Bronchial epithelial cell (primary cell): ENCODE measurements around the gene ZFYVE27. TPM values are rescaled to one million over a fixed set of nuclear protein-coding genes. Genes with fewer than 3 reads are reported as not detected.

Experiments
- DNase-seq: peaks from one replicate; pipeline ENCODE4 v3.0.0-alpha.2; 2010; ENCODE audit warnings: low read depth
- FAIRE-seq: peaks from 2 replicates; lab custom pipeline; 2011; peaks lifted over from hg19 to GRCh38; lab: Jason Lieb, UNC
- H3K27me3 ChIP-seq: 2 replicates; pipeline ENCODE4 v1.5.1; 2011; ENCODE audit warnings: low read length; ENCODE audit not compliant: control insufficient read depth, insufficient read depth
- H3K36me3 ChIP-seq: 2 replicates; pipeline ENCODE4 v1.5.1; 2011; ENCODE audit warnings: low read length; ENCODE audit not compliant: control insufficient read depth, insufficient read depth
- H3K4me3 ChIP-seq: 2 replicates; pipeline ENCODE4 v1.5.1; 2011; ENCODE audit warnings: mild to moderate bottlenecking, low read depth, low read length, control low read depth
- total RNA-seq: library from RNA; depleted of rRNA; stranded (reverse); fragments of >200 nt; gene quantifications from 2 replicates; pipeline ENCODE4 v1.2.1, GENCODE V29; 2014
- TF ChIP-seq, protein P1 (sequence below): IDR thresholded peaks from 2 replicates; pipeline ENCODE4 v1.5.1; 2011; ENCODE audit warnings: mild to moderate bottlenecking, moderate library complexity, low read length, control low read depth, inconsistent platforms; ENCODE audit not compliant: insufficient read depth, severe bottlenecking

Gene ZFYVE27
- total RNA-seq, 1 donor from 2014 or later, result 15.3 TPM

DNA sequence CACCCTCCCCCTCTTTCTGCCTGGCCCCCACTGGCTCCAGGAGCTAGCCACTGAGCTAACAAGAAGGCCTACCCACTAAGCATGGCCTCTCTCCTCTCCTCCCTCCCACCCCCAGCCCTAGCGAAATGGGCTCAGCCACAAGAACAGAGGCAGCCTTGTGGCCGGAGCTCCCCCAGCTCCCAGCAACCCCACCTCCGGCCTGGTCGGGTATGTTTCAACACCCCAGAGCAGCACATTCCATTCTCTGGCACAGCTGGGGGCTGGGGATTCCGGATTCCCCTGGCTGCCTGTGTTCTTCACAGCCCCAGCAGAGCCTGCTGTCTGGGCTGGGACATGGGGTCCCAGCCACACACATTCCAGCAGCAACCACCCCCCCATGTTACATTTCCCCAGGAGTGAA is 25.9 kb downstream of the ZFYVE27 start:
- no peak overlapping the region for H3K4me3 ChIP-seq
- TF ChIP-seq, protein P1, sequence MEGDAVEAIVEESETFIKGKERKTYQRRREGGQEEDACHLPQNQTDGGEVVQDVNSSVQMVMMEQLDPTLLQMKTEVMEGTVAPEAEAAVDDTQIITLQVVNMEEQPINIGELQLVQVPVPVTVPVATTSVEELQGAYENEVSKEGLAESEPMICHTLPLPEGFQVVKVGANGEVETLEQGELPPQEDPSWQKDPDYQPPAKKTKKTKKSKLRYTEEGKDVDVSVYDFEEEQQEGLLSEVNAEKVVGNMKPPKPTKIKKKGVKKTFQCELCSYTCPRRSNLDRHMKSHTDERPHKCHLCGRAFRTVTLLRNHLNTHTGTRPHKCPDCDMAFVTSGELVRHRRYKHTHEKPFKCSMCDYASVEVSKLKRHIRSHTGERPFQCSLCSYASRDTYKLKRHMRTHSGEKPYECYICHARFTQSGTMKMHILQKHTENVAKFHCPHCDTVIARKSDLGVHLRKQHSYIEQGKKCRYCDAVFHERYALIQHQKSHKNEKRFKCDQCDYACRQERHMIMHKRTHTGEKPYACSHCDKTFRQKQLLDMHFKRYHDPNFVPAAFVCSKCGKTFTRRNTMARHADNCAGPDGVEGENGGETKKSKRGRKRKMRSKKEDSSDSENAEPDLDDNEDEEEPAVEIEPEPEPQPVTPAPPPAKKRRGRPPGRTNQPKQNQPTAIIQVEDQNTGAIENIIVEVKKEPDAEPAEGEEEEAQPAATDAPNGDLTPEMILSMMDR, result no peak
- H3K27me3 ChIP-seq, result no peaks in the 10 kb centered on the region
- FAIRE-seq (no peak), DNase-seq (no peak)
- peaks cover 11% of the 10 kb centered on the region for H3K36me3 ChIP-seq

DNA sequence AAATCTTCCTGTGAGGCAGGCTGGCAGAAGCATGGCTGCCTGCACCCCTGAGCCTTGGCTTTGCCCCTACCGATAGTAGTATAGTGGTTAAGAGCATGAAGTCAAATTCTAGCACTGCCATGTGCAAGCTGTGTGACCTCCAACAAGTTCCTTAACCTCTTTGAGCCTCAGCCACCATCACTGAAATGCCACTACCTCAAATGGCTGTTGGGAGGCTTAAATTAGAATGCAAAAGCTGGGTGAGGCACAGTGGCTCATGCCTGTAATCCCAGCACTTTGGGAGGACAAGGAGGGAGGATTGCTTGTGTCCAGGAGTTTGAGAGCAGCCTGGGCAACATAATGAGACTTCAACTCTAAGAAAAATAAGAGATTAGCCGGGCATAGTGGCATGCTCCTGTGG is 26.5 kb downstream of the ZFYVE27 start:
- peaks cover 11% of the 10 kb centered on the region for H3K36me3 ChIP-seq
- no peak for FAIRE-seq

DNA sequence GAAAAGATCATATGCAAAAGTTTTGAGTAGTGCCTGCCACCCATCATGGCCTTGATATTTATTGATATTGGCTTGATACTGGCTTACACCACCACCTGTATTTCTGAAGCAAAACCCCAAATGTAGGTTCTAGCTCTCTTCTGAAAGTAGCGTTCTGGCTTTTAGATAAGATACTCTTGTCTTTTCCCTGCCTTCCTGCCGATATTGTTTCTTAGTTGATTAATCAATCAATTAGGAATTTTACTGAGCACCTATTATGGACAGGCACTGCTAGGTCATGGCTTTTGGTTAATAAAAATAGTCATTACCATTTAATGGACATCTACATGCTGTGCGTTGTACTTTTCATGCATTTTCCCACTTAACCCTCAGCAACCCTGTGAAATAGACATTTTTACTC is 27.0 kb downstream of the ZFYVE27 start:
- H3K36me3 ChIP-seq, result peaks cover 11% of the 10 kb centered on the region
- TF ChIP-seq, protein P1, result no peak
- H3K27me3 ChIP-seq, result no peaks in the 10 kb centered on the region
- no peak overlapping the region for H3K4me3 ChIP-seq
- FAIRE-seq (peak; percentile 43), DNase-seq (no peak)

More for the DNA sequence above, 26.5 kb downstream of the ZFYVE27 start:
- Histone ChIP-seq H3K27me3 (no peaks in the 10 kb centered on the region), H3K4me3 (no peak overlapping the region)
- TF ChIP-seq, protein P1, result no peak
- DNase-seq, result no peak

DNA sequence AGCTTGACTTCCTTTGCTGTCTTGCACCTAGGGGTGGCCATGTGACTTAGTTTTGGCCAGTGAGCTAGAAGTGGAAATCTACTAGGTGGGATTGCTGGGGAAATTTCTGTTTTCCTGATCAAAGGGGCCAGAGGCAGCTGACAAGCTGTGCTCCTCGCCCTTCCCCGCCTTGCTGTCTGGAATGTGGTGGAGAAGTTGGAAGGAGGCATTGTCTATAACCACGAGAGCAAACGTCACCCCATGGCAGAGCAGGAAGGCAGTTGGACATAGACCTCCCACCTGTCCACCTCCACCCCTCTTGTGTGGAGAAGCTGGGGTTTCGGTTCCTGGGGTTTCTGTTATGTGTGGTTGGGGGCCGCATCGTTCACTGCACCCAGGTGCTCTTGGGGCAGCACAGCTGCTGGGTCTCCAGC is 27.6 kb downstream of the ZFYVE27 start:
- no peak for DNase-seq
- FAIRE-seq, result no peak
- Histone ChIP-seq H3K36me3 (peaks cover 6% of the 10 kb centered on the region), H3K4me3 (no peak overlapping the region), H3K27me3 (no peaks in the 10 kb centered on the region)
- TF ChIP-seq, protein P1, result no peak

DNA sequence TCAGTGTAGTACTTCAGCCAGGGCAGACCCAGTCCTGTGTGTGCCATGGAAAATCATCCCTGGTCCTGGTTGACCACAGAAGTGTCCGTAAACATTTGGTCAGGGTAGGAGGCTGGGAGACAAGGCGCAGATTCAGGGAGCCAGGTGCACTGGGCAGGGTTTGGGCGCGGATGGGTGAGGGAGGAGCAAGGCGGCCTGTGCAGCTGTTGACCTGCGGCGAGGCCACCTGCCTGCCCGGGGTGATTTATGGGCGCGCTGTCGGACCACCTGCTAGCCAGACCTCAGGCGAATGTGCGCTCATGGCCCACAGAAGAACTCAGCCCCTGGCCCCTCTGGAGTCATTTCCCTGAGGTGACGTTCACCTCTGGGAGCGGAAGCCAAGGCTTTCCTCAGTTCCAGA is 28.3 kb downstream of the ZFYVE27 start:
- TF ChIP-seq, protein P1, result no peak
- FAIRE-seq (no peak), DNase-seq (no peak)
- H3K36me3 ChIP-seq, result no peaks in the 10 kb centered on the region
- peaks cover 1% of the 10 kb centered on the region for H3K27me3 ChIP-seq
- no peak overlapping the region for H3K4me3 ChIP-seq

DNA sequence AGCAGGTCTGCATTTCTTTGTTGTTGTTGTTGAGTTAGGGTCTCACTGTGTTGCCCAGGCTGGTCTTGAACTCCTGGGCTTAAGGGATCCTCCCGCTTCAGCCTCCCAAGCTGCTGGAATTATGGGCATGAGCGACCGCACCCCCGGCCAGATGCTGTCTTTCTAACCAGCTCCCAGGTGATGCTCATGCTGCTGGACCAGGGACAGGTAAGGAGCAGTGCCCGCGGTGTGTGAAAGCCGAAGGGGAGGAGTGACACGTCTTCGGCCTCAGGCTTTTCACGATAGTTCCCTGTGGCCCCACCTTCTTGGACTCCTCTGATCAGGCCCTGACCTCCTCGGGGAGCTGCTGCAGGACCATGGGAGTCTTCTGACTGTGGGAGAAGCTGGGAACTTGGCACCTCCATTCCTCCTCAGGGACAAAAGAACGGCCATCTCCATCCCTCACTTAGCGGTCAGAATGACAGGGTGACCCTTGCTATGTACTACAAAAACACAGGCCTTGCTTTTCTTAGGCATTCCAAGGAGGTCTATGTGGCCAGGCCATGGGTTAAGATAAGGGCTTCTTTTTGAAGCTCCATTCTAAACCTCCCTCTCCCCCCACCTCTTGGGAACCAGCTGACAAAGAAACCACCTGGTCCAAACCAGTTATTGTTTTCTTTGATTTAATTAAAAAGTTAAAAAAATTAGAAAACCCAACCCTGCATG is 29.3 kb downstream of the ZFYVE27 start:
- TF ChIP-seq, protein P1, result no peak
- DNase-seq, result no peak
- Histone ChIP-seq H3K27me3 (peaks cover 8% of the 10 kb centered on the region), H3K4me3 (no peak overlapping the region), H3K36me3 (no peaks in the 10 kb centered on the region)
- FAIRE-seq, result no peak
